Measurements from ENCODE around the gene HDAC4.

HDAC4 gene

DNA sequence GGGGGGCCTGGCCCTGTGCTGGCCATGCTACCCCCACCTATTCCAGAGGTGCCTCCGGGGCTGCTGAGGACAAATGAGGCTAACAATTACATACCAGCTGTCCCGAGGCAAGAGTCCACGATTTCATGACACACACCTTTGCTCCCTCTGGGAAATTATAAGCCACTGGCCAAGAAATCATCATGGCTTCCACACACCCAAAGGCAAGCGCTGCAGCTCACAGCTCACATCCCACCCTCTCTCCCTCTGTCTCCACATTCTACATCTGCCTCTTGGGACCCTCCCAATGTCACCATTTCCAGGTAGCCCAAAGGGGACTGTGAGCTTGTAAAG is 134.4 kb downstream of the HDAC4 start:
- H3K4me3 ChIP-seq (replicated peaks; ENCODE audit: insufficient read depth, low read length), result peak overlapping the region; percentile 44
- H3K27ac ChIP-seq (replicated peaks), result peak overlapping the region; percentile 79; the same call in 1 of the 2 replicates
- TF ChIP-seq SPI1 (IDR thresholded peaks at IDR 0.05; ENCODE audit: borderline replicate concordance, low read depth) (no peak), POLR2AphosphoS5 (IDR thresholded peaks at IDR 0.05; ENCODE audit: low read depth) (no peak), GABPA (IDR thresholded peaks at IDR 0.05; ENCODE audit: low read depth) (no peak)
- TF ChIP-seq, protein P1, sequence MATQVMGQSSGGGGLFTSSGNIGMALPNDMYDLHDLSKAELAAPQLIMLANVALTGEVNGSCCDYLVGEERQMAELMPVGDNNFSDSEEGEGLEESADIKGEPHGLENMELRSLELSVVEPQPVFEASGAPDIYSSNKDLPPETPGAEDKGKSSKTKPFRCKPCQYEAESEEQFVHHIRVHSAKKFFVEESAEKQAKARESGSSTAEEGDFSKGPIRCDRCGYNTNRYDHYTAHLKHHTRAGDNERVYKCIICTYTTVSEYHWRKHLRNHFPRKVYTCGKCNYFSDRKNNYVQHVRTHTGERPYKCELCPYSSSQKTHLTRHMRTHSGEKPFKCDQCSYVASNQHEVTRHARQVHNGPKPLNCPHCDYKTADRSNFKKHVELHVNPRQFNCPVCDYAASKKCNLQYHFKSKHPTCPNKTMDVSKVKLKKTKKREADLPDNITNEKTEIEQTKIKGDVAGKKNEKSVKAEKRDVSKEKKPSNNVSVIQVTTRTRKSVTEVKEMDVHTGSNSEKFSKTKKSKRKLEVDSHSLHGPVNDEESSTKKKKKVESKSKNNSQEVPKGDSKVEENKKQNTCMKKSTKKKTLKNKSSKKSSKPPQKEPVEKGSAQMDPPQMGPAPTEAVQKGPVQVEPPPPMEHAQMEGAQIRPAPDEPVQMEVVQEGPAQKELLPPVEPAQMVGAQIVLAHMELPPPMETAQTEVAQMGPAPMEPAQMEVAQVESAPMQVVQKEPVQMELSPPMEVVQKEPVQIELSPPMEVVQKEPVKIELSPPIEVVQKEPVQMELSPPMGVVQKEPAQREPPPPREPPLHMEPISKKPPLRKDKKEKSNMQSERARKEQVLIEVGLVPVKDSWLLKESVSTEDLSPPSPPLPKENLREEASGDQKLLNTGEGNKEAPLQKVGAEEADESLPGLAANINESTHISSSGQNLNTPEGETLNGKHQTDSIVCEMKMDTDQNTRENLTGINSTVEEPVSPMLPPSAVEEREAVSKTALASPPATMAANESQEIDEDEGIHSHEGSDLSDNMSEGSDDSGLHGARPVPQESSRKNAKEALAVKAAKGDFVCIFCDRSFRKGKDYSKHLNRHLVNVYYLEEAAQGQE (IDR thresholded peaks at IDR 0.05; ENCODE audit: insufficient replicate concordance, low read depth), result no peak
- TF ChIP-seq, protein P2, sequence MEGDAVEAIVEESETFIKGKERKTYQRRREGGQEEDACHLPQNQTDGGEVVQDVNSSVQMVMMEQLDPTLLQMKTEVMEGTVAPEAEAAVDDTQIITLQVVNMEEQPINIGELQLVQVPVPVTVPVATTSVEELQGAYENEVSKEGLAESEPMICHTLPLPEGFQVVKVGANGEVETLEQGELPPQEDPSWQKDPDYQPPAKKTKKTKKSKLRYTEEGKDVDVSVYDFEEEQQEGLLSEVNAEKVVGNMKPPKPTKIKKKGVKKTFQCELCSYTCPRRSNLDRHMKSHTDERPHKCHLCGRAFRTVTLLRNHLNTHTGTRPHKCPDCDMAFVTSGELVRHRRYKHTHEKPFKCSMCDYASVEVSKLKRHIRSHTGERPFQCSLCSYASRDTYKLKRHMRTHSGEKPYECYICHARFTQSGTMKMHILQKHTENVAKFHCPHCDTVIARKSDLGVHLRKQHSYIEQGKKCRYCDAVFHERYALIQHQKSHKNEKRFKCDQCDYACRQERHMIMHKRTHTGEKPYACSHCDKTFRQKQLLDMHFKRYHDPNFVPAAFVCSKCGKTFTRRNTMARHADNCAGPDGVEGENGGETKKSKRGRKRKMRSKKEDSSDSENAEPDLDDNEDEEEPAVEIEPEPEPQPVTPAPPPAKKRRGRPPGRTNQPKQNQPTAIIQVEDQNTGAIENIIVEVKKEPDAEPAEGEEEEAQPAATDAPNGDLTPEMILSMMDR (IDR thresholded peaks at IDR 0.05; ENCODE audit: insufficient read depth, low read length), result no peak
- DNase-seq (ENCODE audit: low read depth in 1 of 2, low spot score in 1 of 2), result no peak
- no peaks in the 10 kb centered on the region for H3K27me3 ChIP-seq (ENCODE audit: insufficient read depth, poor library complexity, severe bottlenecking)

DNA sequence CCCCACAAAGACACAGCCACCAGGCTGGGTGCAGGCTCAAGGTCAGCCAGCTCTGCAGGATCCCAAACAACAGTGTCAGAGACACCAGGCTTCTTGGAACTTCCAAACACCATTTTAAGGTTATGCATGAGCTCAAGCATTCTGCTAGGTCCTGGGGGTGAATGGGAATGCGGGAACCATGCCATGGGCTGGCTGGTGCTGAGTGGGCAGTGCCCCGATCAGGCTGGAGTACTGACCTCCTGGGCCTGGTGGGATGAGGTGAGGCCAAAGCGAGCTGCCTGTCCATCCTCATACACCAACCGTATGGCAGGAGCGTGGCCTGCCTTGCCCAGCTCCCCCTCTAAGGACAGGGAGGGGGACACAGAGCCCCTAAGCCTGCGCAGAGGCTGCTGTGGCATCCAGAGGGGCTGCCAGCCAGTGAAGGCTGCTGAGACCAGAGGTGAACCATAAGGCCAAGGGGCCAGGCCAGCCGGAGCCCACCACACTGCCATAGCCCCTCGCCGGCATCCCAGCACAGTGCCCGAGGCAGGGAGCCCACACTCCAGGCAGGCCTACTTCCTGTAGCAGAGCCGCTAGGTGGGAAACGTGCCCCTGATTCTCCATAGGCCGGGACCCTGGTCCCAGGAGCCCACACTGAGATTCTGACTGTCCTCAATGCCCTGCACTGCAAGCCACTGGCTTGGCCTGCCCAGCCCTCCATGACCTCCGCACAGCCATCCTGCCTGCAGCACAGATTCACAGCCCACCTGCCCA is 135.0 kb downstream of the HDAC4 start:
- TF ChIP-seq, protein P2 (IDR thresholded peaks at IDR 0.05; ENCODE audit: insufficient read depth, low read length), result no peak
- TF ChIP-seq POLR2AphosphoS5 (IDR thresholded peaks at IDR 0.05; ENCODE audit: low read depth), result no peak
- no peak for TF ChIP-seq SPI1 (IDR thresholded peaks at IDR 0.05; ENCODE audit: borderline replicate concordance, low read depth)
- TF ChIP-seq, protein P1 (IDR thresholded peaks at IDR 0.05; ENCODE audit: insufficient replicate concordance, low read depth), result no peak
- no peak for TF ChIP-seq GABPA (IDR thresholded peaks at IDR 0.05; ENCODE audit: low read depth)
- H3K4me3 ChIP-seq (replicated peaks; ENCODE audit: insufficient read depth, low read length), result no peak overlapping the region
- H3K27ac ChIP-seq (replicated peaks), result no peak overlapping the region
- no peak for DNase-seq (ENCODE audit: low read depth in 1 of 2, low spot score in 1 of 2)
- no peaks in the 10 kb centered on the region for H3K27me3 ChIP-seq (ENCODE audit: insufficient read depth, poor library complexity, severe bottlenecking)

DNA sequence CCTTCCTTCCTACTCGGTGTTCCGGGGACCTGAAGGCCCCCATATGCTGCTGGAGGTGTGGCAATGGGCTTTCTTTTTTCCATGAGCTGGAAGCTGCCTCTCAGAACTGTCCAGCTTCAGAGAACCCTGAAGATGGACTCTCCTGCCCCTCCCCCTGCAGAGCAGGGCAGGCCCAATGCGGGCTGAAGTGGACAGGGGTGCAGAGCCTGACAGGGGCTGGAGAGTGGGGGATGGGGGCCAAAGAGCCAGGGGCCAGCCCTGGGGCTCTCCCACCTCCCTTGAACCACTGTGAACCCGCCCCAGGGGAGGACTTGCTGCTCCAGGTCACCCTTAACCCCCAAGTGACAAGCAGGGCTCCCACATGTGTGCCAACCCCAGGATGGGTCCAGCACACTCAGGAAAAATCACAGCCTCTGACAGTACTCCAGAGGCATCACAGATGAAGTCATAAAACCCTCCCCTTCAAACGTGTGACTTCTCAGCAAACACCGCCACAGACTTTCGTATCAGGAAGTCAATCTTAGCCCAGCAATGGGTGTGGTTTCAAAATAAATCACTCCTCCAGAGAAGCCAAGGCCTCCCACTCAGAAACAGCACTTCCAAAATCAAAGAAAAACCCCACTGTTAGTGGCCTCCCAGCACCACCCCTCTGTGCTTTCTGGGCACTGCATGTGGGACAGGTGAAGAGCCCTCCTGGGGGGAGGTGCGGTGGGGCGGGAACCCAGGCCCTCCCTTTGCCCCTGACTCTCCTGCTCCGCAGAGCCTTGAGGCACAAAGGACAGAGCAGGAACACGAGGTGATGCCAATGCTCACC is 135.8 kb downstream of the HDAC4 start:
- no peak overlapping the region for H3K4me3 ChIP-seq (replicated peaks; ENCODE audit: insufficient read depth, low read length)
- peak overlapping the region; percentile 55 for H3K27ac ChIP-seq (replicated peaks)
- no peaks in the 10 kb centered on the region for H3K27me3 ChIP-seq (ENCODE audit: insufficient read depth, poor library complexity, severe bottlenecking)
- DNase-seq (ENCODE audit: low read depth in 1 of 2, low spot score in 1 of 2), result peak in 1 of 2 experiments; percentile 66
- TF ChIP-seq POLR2AphosphoS5 (IDR thresholded peaks at IDR 0.05; ENCODE audit: low read depth) (peak; percentile 40; the same call in 1 of the 2 replicates), GABPA (IDR thresholded peaks at IDR 0.05; ENCODE audit: low read depth) (no peak), SPI1 (IDR thresholded peaks at IDR 0.05; ENCODE audit: borderline replicate concordance, low read depth) (peak; percentile 36; the same call in 1 of the 2 replicates)
- TF ChIP-seq, protein P1 (IDR thresholded peaks at IDR 0.05; ENCODE audit: insufficient replicate concordance, low read depth), result peak; percentile 58
- TF ChIP-seq, protein P2 (IDR thresholded peaks at IDR 0.05; ENCODE audit: insufficient read depth, low read length), result no peak

Data from HL-60 (cell line).